GM18507 (cell line): Measurements from ENCODE around the gene SLCO1A2.

ENCODE experiments used
- DNase-seq: peaks from one replicate; pipeline ENCODE4 v3.0.0; 2011; ENCODE audit warnings: low read depth; ENCODE audit not compliant: insufficient read length; ENCODE audit errors: extremely low spot score
- FAIRE-seq: peaks from 2 replicates; lab custom pipeline; 2011; peaks lifted over from hg19 to GRCh38; lab: Jason Lieb, UNC

The SLCO1A2 gene

DNA sequence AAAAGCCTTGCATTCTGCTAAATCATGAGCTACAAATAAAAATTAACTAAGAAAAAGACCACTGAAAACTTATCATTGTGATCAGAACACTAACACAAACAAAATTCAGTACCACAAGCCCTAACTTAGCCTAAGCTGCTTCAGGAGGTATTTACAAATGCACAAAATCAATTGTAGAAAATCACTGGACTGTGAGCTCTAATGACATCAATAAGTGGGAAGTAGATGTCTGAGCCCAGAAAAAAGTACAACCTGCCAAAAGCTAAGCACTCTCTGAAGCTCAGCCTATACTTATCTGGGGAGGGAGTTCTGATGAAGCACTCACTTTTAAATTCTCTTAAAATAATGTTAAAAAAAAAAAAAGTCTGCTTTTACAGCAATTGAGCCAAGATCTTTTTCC, 110.8 kb downstream of the SLCO1A2 start:
- no peak for FAIRE-seq
- no peak for DNase-seq

DNA sequence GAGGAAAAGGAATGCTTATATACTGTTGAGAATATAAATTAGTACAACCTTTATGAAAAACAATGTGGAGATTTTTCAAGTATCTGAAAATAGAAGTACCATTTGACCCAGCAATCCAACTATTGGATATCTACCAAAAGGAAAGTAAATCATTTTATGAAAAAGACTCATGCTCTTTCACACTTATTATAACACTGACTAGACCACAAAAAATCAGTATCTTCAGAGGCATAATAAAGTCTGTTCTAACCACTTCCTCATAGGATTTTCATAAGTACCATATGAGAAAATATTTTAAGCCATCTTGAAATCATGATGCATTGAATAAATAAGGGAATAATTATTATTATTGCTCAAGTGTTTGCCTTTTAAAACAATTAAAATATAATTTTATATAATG, 112.9 kb downstream of the SLCO1A2 start:
- no peak for FAIRE-seq
- DNase-seq, result no peak

DNA sequence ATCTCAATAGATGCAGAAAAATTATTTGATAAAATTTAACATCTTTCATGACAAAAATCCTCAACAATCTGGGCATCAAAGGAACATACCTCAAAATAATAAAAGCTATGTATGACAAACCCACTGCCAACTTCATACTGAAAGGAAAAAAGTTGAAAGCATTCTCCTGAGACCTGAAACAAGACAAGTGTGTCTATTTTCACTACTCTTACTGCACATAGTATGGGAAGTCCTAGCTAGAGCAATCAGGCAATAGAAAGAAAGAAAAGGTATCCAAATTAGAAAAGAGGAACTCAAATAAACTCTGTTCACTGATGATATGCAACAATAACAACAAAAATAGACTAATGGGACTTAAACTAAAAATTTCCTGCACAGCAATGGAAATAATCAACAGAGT, 113.6 kb downstream of the SLCO1A2 start:
- DNase-seq (no peak), FAIRE-seq (no peak)

DNA sequence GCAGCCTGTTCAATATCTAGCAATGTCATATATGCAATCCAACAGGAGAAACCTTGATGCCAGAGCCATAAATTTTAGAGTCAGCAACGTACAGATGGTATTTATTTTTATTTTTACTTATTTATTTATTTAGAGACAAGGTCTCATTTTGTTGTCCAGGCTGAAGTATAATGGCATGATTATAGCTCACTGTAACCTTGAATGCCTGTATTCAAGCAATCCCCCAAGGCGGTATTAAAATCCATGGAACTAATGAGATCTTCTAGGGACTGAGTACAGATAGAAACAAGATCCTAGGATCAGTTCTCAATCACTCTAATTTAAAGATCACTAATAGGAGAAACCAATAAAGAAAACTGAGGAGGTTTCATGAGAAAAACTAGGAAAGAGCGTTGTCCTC, 114.5 kb downstream of the SLCO1A2 start:
- DNase-seq (no peak), FAIRE-seq (no peak)

GRCh38 chr12:21219206-21219605, 115.5 kb downstream of the SLCO1A2 start:
- DNase-seq (no peak), FAIRE-seq (no peak)
